ENCODE results near the gene MEIS2.

Gene MEIS2

DNA sequence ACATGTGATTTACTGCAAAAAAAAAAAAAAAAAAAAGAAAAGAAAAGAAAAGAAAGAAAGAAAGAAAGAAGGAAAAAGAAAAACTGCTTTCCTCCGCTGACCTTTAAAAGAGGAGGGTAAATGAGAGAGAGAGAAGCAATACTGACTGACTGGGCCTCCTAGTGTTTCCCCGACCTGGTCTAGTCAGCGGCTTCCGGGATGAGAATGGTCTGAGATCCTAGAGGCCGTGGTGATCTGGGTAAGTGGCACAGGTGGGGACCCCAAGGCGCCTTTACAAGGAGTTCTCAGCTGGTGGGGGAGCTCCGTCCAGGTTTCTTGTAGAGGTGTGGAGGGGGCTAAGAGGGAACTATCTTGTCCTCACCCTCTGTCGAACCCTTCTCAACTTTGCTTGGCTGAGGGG, 223.1 kb downstream of the MEIS2 start:
- DNase-seq (ENCODE audit: low spot score), result no peak

DNA sequence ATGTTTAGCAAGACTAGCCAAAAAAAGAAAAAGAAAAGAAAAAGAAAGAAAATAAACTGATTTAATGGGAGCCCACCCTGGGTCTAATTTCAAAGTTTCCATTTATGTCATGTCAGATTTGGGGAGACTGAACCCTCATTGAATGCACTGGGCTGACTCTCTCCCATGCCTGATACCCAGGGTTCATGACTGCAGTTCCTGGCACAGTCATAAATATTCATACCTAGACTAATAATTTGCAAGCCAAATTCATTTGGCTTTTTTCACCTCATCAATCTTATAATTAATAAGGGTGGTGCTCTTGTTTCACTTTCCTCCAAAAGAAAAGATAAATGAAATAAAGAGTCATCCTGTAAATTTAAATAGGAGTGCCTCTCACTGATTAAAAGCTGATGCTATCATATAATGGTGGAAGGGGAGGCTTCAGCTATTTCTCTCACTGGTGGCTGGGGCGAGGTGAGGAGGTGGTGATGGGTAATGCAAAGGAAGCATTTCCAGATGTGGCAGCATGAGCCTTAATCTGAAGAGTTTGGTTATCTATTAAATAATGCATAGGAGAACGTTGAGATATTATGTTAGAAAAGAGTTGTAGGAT, 224.5 kb downstream of the MEIS2 start:
- no peak for DNase-seq (ENCODE audit: low spot score)

DNA sequence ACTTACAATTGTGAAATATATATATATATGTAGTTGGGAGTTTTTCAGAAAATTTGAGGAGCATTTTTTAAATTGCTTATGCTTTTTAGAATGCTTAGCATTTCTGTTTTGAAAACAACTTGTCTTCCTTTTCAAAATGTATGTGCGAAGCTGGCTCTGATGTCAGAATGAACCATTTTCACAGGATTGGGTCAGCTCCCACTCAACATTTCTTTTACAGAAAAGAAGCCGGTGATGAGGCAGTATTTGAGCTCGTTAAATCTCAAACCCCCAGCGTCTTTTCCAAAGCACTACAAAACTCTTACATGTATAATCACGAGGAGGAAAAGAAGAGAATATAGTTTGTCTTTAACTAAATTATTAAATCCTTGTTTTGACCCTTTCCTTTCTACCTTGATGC, 225.4 kb downstream of the MEIS2 start:
- no peak for DNase-seq (ENCODE audit: low spot score)

DNA sequence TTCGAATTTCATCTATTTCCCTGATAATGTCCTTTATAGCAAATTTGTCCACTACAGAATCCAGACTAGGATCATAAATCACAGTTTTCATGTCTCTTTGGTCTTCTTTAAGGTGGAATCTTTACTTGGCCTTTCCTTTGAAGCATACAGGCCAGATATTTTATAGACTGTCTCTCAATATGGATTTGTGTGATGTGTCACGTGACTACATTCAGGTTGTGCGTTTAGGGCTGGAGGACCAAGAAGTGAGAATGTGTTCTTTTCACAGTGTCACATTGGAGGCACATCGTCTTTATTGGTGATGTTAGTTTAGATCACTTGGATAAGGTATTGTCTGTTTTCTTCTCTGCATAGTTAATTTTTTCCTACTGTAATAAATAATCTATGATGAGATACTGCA, 232.9 kb downstream of the MEIS2 start:
- DNase-seq (ENCODE audit: low spot score), result no peak

DNA sequence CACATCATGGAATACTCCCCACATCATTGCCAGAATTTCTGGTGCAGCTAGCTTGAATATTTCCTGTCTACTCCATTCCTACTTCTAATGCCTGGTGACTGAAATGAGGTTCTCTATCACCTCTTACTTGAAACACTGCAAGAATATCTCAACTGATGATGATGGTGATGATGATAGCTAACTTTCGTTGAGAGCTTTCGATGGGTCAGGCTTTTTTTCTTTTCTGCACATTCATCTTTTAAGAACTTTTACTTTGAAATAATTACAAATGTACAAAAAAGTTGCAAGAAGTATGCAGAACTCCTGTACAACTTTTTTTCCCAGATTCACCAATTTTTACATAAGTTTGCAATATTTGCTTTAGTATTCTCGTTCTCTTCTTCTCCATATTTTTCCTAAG, 233.5 kb downstream of the MEIS2 start:
- no peak for DNase-seq (ENCODE audit: low spot score)

DNA sequence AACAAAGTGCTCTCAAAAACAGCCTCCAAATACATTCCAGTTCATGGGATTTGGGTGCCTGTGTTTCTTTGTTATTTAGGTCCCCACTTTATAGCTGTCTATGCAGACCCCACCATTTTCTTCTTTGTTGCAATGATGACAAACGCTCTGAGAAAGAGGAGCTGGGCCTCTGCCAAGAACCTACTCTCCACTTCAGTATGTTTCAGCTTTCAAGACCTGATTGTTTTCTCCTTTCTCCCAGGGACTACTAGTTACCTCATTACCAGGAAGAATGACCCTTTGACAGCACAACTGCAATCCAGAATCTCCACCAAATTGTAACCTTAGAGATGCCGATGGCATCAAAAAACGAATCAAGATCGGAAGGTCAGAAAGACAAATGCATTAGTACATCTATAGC, 236.8 kb downstream of the MEIS2 start:
- no peak for DNase-seq (ENCODE audit: low spot score)

DNA sequence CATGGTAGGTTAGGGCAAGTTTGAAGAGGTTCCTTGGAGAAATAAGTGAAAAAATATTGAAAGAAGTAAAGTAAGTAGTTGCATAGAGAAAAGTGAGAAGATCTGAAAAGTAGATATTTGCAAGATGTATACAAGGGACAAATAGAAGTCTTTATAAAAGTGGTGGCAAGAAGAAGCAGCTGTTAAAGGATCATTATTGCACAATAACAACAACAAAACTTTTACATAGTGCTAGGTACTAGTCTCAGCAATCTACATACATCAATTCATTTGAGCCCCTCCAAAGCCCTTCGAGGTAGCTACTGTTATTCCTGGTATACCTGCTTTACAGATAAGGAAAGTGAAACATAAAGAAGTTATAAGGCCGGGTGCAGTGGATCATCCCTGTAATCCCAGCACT, 239.6 kb downstream of the MEIS2 start:
- no peak for DNase-seq (ENCODE audit: low spot score)

DNA sequence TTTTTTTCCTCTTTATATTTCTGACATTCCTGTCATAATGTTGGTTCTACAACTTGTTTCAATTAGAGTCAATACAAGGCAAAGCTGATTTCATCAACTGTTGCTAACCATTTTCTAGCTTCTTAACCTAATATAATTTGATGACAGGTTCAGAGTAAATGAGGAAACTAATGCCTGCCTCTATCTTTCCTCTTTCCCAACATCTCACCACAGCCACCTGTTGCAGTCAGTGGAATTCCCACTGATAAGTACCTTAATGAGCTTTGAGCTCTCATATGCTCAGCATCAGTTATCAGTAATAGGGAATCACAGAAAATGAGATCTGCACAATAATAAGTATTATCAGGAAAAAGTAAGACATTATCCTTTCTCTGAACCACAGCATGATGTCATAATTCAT, 241.9 kb downstream of the MEIS2 start:
- no peak for DNase-seq (ENCODE audit: low spot score)

DNA sequence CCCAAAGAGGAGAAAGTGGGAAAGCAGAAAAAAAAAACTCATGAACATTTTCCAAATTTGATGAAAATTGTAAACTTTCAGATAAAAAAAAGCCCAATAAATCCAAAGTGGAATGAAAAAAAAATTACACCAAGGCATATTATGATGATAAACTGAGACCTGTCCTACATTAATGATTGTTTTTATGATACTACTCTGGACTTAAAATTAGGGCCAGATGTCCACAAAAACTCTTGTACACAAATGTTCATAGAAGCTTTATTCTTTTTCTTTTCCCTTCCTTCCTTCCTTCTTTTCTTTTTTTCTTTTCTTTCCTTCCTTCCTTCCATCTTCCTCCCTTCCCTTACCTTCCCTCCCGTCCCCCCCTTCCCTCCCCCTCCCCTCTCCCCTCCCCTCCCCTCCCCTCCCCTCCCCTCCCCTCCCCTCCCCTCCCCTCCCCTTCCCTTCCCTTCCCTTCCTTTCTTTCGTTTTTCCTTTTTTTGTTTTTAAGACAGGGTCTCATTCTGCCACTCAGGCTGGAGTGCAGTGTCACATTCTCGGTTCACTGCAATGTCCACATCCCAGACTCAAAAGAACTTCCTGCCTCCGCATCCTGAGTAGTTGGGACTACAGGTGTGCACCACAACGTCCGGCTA, 243.9 kb downstream of the MEIS2 start:
- DNase-seq (ENCODE audit: low spot score), result no peak

DNA sequence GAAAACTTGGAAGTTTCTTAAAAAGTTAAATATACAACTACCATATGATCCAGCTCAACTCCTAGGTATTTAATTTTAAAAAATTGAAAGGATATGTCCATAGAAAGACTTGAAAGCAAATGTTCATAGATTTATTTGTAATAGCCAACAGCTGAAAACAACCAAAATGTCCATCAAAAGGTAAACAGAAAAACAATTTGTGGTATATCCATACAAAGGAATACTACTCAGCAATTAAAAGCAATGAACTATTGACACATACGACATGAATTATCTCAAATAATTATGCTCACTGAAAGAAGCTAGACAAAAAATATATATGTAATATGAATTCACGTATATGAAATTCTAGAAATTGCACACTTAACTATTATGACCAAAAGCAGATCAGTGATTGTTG, 249.5 kb downstream of the MEIS2 start:
- DNase-seq (ENCODE audit: low spot score), result no peak

DNA sequence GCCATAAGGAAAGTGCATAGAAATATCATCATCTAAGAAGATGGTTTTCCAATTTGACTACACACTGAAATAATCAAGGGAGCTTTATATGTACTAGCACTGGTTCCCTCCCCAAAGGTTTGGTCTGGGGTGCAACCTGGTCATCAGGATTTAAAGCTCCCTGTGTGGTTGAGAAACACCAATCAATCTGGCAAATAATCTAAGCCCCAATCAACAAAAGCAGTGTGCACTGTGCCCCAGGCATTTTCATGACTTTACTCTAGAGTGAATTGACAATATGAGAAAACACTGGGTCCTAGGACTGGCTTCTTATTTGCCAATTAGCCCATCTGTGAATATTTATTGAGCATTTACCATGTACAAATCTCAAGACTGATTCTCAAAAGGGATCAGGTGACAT, 255.1 kb downstream of the MEIS2 start:
- DNase-seq (ENCODE audit: low spot score), result no peak

DNA sequence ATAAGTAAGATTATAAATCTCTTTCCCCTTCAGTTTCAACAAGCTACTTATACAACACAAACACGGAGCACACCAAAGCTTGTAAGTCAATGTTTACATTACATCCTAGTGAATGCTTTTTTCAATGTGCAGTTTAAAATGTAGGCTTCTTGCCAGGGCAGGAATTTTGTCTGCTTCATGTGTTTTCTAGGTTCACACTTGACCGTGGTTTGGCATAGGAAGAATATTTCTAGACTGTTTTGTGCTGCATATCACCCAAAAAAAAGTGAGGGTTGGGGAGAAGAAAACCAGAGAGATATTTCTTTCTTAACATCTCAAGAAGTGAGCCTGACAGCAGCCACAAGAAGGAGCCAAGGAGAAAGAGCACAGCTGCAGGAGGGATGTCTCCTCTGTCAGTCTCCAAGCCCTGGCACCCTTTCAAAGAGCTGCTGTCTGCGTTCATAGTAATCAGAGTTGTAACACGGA, 255.8 kb downstream of the MEIS2 start:
- DNase-seq (ENCODE audit: low spot score), result no peak

DNA sequence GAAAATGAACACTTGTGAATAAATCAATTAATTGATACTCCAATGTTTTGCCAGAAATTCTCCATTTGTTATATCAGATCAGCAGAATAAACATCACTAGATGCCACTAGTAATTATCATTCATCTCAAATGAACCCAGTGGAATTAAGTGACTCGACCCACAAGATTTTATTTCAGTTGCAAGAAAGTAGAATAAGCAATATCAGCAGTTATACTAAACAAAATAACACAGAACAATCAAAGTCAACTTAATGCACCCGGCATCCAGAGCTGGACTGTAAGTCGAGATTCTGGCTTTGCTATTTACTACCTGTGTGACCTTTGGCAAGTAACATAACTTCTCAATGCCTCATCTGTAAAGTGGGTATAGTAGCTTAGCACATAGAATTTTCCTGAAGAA, 256.5 kb downstream of the MEIS2 start:
- no peak for DNase-seq (ENCODE audit: low spot score)

DNA sequence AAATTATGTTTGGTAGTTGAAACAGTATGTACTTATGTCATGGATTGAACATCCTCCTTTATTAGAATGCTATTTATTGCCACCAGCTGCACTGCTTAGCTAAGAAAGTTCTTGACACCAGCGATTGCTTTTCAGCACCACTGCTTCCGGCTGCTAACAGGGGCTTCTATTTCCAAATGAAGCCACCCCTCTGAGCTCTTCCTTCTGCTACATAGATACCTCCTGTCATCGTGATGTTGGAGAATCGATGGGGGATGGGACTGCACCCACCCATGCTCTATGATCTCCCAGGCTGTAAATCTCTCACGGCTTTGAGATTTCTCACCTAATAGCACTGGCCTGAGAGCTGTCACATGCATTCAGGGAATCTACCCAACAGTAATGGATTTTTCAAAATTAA, 259.2 kb downstream of the MEIS2 start:
- DNase-seq (ENCODE audit: low spot score), result no peak
